ENCODE results near the gene NPC2.

NPC2 gene

DNA sequence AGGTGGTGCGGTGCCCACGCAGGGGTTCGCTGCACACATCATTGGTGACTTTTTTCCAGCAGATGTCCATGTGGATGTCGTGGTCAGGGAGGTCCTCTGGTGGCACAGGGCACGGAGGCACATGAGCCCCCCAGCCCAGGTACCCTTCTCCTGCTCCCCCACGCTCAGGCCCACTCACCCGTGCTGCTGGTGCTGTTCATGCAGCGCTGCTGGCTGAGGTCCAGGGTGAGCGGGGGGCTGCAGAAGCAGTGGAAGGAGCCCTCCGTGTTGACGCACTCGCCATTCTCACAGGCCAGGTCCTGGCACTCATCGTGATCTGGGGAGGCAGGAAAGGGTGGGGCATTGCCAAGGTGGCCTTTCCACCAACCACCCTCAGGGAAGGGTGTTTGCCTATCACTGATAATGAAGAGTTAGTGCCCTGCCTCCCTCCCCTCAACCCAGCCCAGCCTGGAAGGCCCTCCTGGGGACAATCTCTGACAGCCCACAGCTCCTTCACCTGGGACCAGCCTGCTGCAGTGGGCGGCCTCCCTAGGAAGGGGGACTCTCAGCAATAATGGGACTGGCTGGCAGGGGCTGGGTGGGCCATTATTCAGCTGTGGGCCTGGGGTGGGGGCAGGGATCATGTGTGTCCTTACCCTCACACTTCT, 10.3 kb upstream of the NPC2 start:
- no peak for TF ChIP-seq ZFX (IDR thresholded peaks at IDR 0.05)
- TF ChIP-seq, protein P1, sequence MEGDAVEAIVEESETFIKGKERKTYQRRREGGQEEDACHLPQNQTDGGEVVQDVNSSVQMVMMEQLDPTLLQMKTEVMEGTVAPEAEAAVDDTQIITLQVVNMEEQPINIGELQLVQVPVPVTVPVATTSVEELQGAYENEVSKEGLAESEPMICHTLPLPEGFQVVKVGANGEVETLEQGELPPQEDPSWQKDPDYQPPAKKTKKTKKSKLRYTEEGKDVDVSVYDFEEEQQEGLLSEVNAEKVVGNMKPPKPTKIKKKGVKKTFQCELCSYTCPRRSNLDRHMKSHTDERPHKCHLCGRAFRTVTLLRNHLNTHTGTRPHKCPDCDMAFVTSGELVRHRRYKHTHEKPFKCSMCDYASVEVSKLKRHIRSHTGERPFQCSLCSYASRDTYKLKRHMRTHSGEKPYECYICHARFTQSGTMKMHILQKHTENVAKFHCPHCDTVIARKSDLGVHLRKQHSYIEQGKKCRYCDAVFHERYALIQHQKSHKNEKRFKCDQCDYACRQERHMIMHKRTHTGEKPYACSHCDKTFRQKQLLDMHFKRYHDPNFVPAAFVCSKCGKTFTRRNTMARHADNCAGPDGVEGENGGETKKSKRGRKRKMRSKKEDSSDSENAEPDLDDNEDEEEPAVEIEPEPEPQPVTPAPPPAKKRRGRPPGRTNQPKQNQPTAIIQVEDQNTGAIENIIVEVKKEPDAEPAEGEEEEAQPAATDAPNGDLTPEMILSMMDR (conservative IDR thresholded peaks at IDR 0.05) = no peak
- no peak overlapping the region for H3K27ac ChIP-seq

DNA sequence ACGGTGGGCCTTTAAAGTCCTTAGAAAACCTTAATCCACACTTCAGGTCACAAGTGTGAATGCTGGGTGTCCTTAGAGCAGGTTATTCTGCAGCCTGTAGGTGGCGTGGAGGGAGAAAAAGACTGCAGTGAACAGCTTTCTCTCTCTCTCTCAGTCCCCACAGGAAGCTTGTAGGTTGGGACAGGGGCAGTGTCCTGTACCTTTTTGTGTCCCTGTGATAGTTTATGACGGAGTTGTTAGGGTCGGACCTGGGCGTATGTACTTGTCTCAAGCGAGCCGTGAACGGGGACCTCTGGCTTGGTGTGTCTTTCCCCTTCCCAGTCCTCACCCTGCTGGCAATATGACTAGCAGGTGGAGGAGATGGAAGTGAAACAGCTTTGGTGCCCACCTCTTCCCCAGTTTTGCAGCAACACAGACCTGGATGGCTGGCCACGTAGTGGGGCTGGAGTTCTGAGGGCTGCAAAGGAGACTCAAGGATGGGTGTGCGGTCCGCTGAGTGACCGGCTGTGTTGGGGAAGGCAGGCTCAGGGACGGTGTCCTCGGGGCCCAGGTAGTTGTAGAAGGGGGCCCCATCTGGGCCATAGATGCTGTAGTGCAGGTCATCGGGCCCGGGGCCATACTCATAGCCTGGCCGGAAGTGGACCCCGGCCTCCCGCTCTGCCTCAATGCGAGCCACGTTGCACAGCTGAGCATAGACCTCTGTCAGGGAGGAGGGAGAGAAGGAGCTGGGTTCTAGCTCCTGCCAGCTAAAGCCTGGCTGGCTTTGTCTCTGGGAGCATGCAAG, 9.3 kb upstream of the NPC2 start:
- TF ChIP-seq ZFX (IDR thresholded peaks at IDR 0.05) = no peak
- TF ChIP-seq, protein P1 (conservative IDR thresholded peaks at IDR 0.05) = peak; percentile 50
- no peak overlapping the region for H3K27ac ChIP-seq

DNA sequence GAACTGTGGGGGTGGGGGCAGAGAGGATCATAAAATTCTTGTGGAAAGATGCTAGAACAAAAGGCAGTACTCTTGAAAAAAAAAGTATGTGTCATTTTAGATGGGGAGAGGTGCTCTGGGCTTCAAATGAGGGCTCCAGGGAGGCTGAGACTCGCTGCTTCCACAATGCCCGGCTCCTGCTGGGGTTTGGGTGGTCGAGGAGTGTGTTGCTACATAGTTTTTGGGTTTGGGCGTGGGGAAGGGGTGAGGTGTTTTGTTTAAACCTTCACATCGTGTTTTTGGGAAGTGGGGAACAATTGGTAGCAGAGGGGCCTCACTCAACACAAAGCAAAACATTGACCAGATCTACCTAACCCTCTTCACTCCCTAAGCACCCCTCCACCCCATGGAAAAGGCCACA, 8.6 kb upstream of the NPC2 start:
- no peak overlapping the region for H3K27ac ChIP-seq
- TF ChIP-seq, protein P1 (conservative IDR thresholded peaks at IDR 0.05) = 0 out of 2 replicates have a peak, but pooled peaks have one; percentile 2
- no peak for TF ChIP-seq ZFX (IDR thresholded peaks at IDR 0.05)

DNA sequence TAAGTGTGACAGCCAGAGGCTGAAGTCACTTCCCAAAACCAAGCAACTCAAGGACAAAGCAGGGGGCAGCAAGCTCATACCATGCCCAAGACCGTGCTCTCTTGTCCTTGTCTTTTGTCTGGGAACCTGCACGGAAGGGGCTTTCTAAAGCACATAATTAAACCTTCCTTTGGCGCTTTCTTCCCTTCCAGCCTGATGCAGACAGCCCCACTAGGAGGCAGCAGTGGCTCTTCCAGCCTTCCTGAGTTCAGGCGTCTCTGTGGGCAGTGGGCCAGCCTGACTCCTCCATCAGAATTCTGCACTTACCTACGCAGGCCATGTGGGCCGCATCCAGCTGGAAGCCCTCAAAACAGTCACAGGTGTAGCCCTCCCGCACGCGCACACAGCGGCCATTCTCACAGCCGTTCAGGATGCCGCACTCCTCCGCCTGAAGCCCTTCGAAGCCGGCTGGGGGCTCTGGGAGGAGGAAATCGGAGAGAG, 8.1 kb upstream of the NPC2 start:
- TF ChIP-seq, protein P1 (conservative IDR thresholded peaks at IDR 0.05) = peak; percentile 88
- no peak for TF ChIP-seq ZFX (IDR thresholded peaks at IDR 0.05)
- no peak overlapping the region for H3K27ac ChIP-seq

DNA sequence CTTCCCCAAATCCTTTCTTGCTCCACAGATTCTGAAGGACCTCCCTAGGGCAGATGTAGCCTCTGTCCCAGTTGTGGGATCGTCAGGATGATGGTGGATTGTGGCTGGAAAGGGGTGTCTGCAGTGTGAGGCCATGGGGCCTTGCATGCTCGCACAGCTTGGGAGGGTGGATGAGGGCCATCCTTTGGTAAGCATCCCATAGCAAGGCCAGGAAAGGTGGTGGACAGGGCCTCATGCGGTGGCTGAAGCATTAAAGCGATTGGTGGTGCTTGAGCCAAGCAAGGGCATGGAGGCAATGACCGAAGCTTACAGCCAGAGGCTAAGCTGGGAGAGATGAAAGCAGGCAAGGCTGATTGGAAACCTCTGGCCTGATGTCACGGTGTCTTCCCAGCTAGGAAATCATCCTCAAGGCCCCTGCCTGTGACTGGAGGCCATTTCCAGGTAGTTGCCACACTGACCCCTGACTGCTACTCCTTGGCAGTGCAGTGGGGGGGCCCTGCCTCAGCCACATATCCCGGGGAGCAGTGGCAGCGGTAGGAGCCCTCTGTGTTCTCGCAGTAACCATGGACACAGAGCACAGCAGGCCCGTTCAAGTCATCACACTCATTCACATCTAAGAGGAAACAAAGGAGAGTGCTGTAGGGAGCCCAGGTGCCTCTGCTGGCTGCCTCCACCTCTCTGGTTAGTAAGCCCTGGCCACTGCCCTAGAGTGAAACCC, 7.5 kb upstream of the NPC2 start:
- no peak for TF ChIP-seq ZFX (IDR thresholded peaks at IDR 0.05)
- TF ChIP-seq, protein P1 (conservative IDR thresholded peaks at IDR 0.05) = no peak
- no peak overlapping the region for H3K27ac ChIP-seq

DNA sequence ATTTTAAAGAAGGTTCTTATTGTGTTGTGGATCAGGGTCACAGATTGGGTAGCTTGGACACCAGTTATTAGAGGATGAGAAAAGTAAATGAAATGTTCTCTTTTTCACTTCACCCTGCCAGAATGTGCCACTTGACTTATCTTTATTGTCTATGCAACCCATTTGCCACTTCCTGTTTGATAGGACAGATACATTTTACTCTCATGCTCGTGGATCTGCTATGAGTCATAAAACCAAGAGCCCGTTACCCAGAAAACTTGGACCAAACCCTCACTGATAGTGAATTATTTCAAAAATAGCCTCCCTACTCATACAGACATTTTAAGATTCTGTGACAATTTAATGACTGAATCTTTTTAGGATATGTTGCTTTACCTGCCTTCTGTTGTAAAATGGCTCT, 2.3 kb upstream of the NPC2 start:
- H3K27ac ChIP-seq = no peak overlapping the region
- no peak for TF ChIP-seq ZFX (IDR thresholded peaks at IDR 0.05)
- TF ChIP-seq, protein P1 (conservative IDR thresholded peaks at IDR 0.05) = no peak
